Mesenteric fat pad (tissue), 1 donor: ENCODE data around the gene ZNF331. TPM values are rescaled to one million over a fixed set of nuclear protein-coding genes. Genes with fewer than 3 reads are reported as not detected.

Experiments used
- DNase-seq: peaks from one replicate; pipeline ENCODE4 v3.0.0-alpha.2; 2020; ENCODE audit warnings: low spot score
- total RNA-seq: library from RNA; stranded (reverse); fragmentation: NEBNext Ultra II Directional; extraction: Animal tissue kit (Norgen Biotek cat#: 25700); gene quantifications from one replicate; pipeline ENCODE4 v1.2.1, GENCODE V29; 2021
- donor health status: DM: yes; HTN: yes; CAD: no.

ZNF331 gene
- total RNA-seq, 1 donor from 2014 or later = 194 TPM

DNA sequence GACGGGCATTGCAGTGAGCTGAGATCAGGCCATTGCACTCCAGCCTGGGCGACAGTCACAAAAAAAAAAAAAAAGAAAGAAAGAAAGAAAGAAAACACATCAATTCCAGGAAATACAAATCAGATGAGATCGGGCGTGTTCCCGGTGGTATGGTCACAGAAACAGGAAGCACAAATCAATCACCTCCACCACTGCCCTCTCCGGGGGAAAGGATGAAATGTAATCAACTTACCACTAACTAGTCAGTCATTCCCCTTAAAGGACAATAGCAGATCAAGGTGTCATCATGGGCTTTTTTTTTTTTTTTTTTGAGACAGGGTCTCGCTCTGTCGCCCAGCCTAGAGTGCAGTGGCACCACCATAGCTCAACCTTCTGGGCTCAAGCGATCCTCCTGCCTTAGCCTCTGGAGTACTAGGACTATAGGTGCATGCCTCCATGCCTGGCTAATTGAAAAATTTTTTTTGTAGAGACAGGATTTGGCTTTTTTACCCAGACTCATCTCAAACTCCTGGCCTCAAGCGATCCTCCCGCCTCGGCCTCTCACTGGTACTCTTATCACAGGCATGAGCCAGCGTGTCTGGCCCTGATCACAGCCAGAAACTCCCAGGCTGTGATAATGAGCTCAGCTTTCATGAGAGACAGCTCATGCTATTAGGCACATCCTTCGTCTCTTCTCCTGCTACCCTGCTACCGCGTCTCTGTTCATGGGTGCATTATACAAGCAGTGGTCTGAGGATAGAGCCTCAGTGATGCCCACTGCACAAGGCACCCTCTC is 87.0 kb downstream of the ZNF331 start:
- no peak for DNase-seq

DNA sequence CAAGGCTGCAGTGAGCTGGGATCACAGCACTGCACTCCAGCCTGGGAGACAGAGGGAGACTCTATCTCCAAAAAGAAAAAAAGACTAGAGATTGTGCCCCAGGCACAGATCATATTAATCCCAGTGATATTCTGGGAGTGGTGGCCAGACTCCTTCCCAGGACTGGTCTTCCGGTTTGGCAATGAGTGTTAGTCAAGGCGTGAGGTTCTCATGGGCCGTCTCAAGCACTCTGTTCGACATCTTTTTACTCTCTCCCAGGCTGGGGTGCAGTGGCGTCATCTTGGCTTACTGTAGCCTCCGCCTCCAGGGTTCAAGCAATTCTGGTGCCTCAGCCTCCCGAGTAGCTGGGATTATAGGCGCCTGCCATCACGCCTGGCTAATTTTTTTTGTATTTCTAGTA is 88.5 kb downstream of the ZNF331 start:
- no peak for DNase-seq

DNA sequence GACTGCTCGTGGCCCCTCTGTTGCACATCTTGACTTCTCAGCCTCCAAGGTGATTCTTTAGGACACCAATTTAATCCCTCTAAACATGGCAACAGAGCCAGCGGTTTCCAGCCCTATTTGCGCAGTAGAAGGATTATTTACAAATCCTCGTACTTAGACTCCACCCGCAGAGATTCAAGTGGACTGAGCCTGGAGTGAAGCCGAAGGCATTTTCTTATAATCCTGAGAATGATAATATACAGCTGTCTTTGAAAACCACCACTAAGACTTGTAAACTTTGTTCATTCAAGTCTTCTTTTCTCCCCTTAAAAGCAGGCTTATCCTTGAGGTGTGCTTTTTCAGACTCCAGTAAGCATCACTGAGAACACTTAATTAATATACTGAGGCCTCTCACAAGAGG is 89.0 kb downstream of the ZNF331 start:
- DNase-seq = no peak

Other genes with a start within 250 kb of the ZNF331 start
- gene ZNF845, start 204.4 kb upstream of the ZNF331 start, total RNA-seq = 4.8 TPM
- gene ZNF525, start 172.4 kb upstream of the ZNF331 start, total RNA-seq = 4.8 TPM
- 7.5 TPM for gene ZNF765, start 143.0 kb upstream of the ZNF331 start, total RNA-seq
- gene ZNF761, start 106.2 kb upstream of the ZNF331 start, total RNA-seq = 11.0 TPM
- gene ZNF813, start 70.4 kb upstream of the ZNF331 start, total RNA-seq = 3.6 TPM
- not detected for gene DPRX, start 93.9 kb downstream of the ZNF331 start, total RNA-seq